ENCODE data around the gene ASNS. TPM values are rescaled to one million over a fixed set of nuclear protein-coding genes. Genes with fewer than 3 reads are reported as not detected.
A peak's percentile ranks its signal among the peaks of the same experiment; 100 is the strongest.
"Not testable (repeated sequence)": the region's sequence is repeated elsewhere in the genome, so short reads cannot be mapped to it uniquely, and the experiment has no call there.

Gene ASNS, protein sequence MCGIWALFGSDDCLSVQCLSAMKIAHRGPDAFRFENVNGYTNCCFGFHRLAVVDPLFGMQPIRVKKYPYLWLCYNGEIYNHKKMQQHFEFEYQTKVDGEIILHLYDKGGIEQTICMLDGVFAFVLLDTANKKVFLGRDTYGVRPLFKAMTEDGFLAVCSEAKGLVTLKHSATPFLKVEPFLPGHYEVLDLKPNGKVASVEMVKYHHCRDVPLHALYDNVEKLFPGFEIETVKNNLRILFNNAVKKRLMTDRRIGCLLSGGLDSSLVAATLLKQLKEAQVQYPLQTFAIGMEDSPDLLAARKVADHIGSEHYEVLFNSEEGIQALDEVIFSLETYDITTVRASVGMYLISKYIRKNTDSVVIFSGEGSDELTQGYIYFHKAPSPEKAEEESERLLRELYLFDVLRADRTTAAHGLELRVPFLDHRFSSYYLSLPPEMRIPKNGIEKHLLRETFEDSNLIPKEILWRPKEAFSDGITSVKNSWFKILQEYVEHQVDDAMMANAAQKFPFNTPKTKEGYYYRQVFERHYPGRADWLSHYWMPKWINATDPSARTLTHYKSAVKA
- 133 TPM for total RNA-seq

DNA sequence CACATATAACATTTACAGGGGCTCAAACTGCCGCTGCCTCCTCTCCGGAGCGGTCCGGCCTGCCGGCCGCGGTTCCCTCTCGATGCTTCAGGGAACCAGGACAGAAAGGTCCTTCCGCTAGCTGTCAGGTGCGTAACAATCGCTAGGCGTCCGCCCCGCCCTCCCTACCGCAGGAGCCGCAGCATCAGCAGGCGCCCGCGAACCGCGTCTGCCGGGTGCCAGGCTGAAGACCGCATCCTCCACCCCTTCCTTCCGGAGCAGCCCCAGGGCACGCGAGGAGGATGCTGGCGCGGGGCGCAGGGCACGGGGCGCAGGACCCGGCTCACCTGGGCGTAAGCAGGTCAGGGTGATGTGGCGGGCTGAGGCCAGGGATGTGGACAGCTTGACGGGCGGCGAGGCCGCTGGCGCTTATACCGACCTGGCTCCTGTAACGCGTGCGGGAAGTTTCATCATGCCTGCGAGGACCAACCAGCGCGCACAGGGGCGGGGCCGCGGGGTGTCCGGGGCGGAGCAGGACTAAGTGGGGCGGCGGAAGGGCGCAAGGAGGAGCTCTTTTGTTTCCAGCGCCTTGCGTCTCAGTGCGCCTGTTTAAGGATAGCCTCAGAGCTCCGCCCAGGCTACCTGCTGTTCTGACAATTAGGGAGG is at the start of gene ASNS:
TSS of gene ASNS (minus strand) at position 384 of the 645 bp plus-strand sequence. CDS start 3,252 bp downstream, outside the sequence.
- peak; percentile 94 for DNase-seq (ENCODE audit: low spot score)

DNA sequence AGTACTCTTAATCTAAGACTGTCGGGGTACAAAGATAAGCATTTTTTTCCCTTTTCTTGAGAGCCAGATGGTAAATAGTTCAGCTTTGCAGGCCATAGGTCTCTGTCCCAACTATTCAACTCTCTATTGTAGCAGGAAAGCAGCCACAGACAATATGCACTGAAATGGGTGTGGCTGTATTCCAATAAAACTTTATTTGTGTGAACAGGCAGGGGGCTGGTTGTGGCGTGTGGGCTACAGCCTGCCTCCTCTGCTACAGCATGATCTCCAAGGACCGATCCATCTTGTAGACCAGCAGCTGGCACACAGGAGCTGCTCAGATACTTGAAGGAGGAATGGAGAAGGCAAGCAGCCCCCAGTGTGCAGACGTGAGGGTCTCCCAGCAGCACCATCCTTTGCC is 49.0 kb upstream of the ASNS start:
- DNase-seq (ENCODE audit: low spot score), result not testable (repeated sequence)

DNA sequence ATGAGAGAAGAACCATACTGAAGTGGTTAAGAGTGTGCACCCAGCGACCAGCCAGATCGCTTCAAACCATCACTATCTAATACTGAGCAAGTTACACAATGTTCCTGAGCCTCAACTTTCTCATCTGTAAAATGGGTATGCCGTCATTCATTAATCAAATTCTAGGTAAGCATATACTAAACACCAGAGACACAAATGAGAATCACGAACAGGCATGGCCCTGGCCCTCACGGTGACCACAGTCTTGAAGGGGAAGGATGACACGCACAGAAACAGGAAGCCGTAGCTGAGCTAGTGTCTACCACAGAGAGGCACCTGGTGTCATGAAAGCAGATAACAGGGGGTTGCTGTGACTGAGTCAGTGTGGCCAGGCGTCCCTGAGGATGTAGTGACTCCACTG is 43.1 kb upstream of the ASNS start:
- not testable (repeated sequence) for DNase-seq (ENCODE audit: low spot score)

DNA sequence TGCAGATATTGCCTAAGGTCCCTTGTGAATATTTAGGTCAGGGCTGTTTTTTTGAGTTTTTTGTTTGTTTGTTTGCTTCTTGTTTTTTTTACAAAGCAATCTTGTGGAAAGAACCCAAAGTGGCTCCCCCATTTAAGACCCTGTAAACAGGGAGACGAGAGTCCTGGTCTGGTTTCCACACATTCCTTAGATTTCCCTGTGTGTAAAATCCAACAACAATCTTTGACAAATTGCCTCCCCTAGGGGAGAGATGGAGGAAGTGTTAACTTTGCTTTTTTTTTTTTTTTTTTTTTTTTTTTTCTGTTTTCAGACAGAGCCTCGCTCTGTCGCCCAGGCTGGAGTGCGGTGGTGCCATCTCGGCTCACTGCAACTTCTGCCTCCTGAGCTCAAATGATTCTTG is 40.1 kb upstream of the ASNS start:
- not testable (repeated sequence) for DNase-seq (ENCODE audit: low spot score)

DNA sequence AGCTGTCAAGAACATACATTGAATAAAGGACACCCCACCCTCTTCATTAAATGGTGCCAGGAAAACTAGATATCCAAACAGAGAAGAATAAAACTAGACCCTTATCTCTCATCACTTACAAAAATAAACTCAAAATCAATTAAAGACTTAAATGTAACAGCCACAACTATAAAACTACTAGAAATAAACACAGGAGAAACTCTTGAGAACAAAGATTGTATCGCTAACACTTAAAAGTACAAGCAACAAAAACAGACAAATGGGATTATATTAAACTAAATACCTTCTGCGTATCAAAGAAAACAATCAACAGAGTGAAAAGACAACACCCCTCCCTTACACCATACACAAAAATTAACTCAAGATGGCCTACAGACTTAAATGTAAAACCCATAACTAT is 24.7 kb upstream of the ASNS start:
- DNase-seq (ENCODE audit: low spot score), result not testable (repeated sequence)

DNA sequence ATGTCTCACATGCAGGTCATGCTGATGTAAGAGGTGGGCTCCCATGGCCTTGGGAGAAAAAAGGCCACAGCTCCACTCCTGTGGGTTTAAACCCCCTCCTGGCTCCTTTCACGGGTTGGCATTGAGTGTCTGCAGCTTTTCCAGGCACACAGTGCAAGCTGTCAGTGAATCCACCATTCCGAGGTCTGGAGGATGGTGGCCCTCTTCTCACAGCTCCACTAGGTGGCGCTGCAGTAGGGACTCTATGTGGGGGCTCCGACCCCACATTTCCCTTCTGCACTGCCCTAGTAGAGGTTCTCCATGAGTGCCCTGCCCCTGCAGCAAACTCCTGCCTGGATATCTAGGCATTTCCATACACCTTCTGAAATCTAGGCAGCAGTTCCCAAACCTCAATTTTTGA is 19.5 kb upstream of the ASNS start:
- DNase-seq (ENCODE audit: low spot score), result not testable (repeated sequence)

DNA sequence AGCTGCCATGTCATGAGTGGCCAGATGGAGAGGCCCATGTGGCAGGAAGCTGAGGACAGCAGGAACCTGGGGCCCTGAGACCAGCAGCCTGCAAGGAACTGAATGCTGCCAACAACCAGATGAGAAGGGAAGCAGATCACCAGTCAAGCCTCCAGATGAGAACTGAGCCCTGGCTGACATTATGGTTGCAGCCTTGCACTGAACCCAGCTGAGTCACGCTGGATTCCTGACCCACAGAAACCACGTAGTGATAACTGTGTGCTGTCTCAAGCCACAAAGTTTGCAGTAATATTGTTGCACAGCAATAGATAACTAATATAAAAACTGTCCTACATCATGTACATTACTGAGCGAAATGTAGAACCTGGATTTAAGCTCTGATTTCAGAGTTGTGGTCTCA is 7.3 kb upstream of the ASNS start:
- DNase-seq (ENCODE audit: low spot score), result not testable (repeated sequence)

DNA sequence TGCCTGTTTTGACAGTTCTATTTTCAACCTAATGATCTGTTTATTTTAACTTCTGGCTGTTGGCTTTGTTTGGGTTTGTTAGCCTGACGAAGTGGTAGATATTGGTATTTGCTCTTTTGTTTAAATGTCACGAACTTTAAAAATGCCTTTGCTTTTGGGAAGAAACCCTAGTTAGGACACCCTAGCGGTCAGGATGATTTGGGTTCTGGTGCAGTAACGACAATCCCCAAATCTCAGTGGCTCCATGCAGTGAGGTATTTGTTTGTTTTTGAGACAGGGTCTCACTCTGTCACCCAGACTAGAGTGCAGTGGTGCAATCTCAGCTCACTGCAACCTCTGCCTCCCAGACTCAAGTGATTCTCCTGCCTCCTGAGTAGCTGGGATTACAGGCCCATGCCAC is 2.7 kb upstream of the ASNS start:
- not testable (repeated sequence) for DNase-seq (ENCODE audit: low spot score)

DNA sequence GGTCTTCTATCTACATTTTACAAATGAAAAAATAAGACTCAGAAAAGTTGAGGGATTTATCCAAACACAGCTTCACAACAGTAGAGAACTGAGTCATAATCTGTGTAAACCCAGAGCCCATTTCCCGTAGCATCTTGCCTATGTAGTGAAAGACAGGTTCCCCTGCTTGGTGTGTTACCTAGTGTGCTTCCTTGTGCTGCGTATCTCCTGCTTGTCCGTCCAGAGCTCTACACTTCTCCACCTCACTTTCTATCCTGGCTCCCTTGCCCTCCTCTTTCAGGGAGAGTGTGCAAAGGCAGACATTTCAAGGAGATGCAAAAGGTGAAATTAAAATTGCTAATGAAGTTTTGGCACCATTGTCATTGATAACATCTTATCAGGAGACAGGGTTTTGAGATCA is 1.4 kb upstream of the ASNS start:
- no peak for DNase-seq (ENCODE audit: low spot score)

DNA sequence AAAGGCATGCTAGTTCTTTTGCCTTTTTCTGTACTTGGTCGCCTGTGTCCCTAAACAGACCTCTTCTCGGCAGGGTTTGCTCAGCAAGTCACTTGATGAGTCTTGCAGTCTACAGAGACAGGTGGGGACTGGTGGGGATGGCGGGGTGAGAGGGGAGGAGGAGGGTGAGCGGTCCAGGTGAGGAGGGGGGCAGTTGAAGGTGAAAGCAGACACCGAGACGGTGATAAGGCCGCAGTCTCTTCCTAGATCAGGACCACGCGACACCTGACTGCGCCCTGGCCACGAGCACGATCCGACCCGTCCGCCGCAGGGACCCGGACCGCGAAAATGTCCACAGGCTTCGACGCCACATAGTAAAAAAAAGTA is 566 bp downstream of the ASNS start:
- DNase-seq (ENCODE audit: low spot score), result no peak

DNA sequence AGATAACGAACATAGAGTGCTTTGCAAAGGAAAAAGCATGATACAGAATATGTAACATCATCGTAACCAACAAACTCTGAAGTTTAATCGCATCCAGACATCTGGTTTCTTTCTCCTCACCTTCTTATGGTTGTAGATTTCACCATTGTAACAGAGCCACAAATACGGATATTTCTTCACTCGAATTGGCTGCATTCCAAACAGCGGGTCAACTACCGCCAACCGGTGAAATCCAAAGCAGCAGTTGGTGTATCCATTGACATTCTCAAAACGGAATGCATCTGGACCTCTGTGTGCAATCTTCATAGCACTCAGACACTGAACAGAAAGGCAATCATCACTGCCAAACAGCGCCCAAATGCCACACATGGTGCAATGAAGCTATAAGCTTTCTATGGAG is 3.4 kb downstream of the ASNS start:
- no peak for DNase-seq (ENCODE audit: low spot score)

DNA sequence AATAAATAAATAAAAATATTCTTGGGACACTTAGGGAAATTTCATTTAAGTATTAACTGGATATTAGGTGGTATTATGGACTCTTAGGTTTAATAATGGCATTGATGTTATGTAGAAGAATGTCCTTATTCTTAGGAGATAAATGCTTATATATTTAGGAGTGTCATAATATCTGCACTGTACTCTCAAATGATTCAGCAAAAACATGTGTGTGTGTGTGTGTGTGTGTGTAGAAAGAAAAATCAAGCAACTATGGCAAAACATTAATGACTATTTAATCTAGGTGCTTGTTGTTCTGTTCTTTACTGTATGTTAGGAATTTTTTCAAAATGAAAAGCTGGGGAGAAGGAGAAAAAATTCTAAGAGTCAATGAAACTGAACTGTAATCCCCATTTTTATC is 3.9 kb downstream of the ASNS start:
- DNase-seq (ENCODE audit: low spot score), result no peak

DNA sequence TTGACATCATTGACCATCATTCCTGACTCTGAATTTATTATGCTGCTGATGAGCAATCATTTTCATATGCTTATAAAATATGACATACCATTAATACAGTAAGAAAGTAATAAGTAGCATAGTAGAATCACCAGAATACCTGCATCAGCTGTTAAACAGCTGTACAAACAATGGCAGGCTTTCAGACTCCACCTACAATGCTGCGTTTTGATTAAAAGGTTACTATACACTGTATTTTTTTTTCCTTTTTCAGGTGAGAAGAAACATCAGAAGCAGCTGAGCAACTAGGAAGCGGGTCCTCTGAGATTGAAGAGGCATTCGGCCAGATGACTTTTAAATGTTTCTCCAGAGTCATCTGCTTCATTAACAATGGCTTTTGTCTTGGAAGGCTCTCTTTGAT is 7.1 kb downstream of the ASNS start:
- no peak for DNase-seq (ENCODE audit: low spot score)

DNA sequence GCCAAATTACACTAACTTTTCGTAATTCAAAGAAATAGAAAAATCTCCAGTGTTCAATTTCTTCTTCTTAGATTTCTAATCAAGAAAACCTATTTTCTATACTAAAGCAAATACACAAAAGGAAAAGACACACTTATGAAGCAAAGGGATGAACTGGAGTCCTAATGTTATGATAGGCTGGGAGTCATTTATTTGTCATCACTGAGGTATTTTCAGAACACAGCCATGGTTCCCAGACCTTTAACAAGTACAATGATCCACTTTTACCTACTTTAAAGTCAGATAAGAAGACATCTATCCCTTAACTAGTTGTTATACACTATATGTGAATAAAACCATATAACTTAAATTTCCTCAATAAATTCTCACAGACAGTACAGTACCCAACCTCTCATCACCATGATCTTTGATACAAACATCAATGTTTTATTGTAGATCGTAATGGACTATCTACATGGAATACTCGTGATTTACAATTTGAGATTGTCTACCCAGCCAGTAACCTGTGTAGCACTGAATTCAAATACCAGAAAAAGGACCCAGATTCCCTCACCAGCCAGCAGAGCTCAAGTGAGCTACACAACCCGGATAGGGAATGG is 12.5 kb downstream of the ASNS start:
- DNase-seq (ENCODE audit: low spot score), result no peak

DNA sequence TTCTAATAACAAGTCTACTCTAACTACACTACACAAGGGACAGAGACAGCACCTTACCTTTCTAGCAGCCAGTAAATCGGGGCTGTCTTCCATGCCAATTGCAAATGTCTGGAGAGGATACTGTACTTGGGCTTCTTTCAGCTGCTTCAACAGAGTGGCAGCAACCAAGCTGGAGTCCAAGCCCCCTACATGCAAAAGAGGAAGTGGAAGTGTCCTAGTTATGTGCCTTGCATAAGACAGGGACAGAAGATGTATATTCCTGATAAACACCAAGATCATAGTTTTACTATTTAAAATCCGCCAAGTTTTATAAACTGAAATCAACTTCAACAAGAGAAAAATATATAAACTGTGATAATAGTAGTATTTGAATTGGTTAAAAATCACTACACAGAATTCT is 14.0 kb downstream of the ASNS start:
- no peak for DNase-seq (ENCODE audit: low spot score)

DNA sequence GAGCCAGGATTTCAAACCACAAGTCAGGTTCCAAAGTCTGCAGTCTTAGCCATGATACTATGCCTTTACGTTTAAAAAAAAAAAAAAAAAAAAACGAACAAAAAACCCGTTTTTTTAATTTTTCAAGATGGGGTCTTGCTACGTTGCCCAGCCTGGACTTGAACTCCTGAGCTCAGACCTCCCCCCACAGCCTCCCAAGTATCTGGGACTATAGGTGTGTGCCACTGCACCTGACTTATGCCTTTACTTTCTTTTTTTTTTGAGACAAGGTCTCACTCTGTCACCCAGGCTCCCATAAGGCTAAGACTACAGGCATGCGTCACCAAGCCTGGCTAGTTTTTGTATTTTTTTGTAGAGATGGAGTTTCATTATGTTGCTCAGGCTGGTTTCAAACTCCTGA is 14.7 kb downstream of the ASNS start:
- DNase-seq (ENCODE audit: low spot score), result no peak

DNA sequence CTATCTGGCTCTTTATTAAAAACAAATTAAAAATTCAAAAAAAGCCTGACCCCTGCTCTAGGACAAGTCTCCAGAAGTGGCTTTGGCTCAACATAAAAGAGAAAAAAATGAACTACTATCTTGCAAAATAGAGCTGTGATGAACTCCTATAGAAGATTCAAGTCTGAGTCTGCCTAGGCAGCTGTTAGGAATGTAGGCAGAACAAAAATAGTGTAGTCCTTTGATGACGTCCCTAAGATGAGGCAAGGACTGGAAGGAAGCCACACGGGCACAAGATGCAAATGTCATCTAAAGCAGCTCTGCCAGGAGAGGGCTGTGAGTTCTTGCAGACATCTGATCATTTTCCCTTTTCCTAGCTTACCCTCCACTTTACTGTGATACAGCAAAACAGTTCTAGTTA is 20.5 kb downstream of the ASNS start:
- no peak for DNase-seq (ENCODE audit: low spot score)

DNA sequence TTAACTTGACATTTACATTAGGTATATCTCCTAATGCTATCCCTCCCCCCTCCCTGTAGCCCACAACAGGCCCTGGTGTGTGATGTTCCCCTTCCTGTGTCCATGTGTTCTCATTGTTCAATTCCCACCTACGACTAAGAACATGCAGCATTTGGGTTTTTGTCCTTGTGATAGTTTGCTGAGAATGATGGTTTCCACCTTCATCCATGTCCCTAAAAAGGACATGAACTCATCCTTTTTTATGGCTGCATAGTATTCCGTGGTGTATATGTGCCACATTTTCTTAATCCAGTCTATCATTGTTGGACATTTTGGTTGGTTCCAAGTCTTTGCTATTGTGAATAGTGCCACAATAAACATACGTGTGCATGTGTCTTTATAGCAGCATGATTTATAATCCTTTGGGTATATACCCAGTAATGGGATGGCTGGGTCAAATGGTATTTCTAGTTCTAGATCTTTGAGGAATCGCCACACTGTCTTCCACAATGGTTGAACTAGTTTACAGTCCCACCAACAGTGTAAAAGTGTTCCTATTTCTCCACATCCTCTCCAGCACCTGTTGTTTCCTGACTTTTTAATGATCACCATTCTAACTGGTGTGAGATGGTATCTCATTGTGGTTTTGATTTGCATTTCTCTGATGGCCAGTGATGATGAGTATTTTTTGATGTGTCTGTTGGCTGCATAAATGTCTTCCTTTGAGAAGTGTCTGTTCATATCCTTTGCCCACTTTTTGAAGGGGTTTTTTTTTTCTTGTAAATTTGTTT is 21.8 kb downstream of the ASNS start:
- not testable (repeated sequence) for DNase-seq (ENCODE audit: low spot score)

DNA sequence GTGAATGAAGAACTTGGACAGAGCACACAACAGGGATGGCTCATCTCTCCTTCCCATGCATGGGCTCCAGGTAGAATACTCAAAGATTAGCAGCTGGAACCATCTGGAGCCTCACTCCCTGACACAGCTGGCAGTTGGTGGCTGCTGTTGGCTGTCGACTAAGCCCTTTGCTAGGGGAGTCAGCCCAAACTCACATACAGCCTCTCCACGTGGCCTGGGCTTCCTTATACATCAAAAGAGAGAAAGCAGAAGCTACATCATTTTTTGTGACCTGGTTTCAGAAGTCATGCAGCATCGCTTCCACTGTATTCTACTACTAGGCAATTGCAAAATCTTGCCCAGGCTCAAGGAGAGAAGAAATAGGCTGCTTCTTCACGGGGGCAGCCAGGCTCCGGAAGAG is 24.4 kb downstream of the ASNS start:
- DNase-seq (ENCODE audit: low spot score), result no peak

DNA sequence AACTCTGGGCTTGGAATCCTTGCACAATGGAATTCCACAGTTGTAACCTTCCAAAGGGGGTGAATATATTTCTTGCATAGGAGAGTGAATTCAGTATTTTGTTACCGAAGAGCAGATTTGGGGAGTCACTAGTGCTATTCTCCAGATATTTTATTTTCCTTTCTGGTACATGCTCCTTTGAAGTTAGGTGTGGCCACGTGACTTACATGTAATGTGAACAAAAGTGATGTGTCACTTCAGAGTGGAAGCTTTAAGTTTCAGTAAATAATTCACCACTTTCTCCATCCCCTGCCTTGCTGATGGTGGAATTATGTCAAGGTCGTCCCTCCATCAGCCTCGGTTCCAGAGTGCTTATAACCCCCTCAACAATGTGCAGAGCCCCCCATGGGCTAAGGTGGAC is 25.3 kb downstream of the ASNS start:
- no peak for DNase-seq (ENCODE audit: low spot score)

DNA sequence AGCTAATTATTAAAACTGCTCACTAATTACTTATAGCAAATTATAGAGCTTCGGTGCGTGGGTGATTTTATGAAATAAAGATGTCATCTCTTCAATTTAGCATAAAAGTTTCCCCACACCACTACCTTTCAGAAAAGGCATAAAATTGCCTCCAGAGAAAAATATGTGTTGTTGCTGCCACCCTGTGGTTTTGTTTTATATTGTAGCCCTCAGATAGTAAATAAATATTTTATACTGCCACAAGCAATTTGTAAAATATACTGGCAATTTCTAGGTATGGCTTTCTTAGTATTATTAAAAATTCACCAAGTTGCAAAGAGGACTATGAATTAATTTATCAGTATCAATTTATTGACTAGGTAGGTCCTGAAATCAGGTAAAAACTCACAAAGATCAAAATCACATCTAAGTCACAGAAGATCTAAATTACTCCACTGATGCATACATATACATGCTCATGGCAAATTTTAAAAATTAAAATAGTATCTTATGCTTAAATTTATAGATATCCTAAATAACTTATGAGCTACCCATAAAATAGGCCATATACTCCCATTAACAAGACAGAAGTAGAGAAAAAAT is 26.5 kb downstream of the ASNS start:
- DNase-seq (ENCODE audit: low spot score), result no peak

DNA sequence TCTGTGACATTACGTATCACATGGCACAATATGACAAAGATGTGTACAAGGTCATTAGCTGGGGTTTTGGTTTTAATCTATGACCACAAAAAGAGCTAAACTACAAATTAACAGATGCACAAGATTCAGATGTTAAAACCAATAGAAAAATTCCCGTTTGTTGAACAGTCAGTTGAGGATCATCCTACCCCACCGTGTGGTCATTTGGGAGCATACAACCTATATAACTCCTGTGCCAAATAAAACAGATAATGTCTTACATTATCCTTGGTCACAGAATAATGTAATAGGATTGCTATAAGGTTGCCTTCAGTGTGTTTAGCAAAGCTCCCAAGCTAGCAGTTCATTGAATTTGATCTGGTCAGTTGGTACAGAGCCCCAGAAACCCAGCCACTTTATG is 28.2 kb downstream of the ASNS start:
- no peak for DNase-seq (ENCODE audit: low spot score)
